ENCODE data around the gene PDE1A.

DNA sequence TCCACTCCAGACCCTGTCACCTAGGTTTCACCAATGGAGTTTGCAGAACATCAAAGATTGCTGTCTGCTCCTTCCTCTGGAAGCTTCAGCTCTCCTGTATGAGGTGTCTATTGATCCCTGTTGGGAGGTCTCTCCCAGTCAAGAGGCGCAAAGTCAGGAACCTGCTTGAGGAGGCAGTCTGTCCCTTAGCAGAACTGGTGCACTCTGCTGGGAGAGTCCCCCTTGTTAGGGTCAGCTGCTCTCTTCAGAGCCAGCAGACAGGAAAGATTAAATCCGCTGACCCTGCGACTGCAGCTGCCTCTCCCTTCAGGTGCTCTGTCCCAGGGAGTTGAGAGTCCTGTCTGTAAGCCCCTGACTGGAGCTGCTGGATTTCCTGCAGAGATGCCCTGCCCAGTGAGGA lies 245.5 kb downstream of the PDE1A start:
- TF ChIP-seq, protein P1, sequence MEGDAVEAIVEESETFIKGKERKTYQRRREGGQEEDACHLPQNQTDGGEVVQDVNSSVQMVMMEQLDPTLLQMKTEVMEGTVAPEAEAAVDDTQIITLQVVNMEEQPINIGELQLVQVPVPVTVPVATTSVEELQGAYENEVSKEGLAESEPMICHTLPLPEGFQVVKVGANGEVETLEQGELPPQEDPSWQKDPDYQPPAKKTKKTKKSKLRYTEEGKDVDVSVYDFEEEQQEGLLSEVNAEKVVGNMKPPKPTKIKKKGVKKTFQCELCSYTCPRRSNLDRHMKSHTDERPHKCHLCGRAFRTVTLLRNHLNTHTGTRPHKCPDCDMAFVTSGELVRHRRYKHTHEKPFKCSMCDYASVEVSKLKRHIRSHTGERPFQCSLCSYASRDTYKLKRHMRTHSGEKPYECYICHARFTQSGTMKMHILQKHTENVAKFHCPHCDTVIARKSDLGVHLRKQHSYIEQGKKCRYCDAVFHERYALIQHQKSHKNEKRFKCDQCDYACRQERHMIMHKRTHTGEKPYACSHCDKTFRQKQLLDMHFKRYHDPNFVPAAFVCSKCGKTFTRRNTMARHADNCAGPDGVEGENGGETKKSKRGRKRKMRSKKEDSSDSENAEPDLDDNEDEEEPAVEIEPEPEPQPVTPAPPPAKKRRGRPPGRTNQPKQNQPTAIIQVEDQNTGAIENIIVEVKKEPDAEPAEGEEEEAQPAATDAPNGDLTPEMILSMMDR (IDR thresholded peaks at IDR 0.05) = no peak
- TF ChIP-seq EZH2 (IDR thresholded peaks at IDR 0.05; ENCODE audit: borderline replicate concordance, insufficient read depth, low read depth, low read length, poor library complexity, severe bottlenecking) = no peak

Data from B cell (primary cell).